HEK293 (cell line): ENCODE measurements around the gene LCMT1.

ENCODE experiments used
- EGR2 ChIP-seq: fragments of 450-650 bp; formaldehyde crosslinking; IDR thresholded peaks from 2 replicates; pipeline ENCODE4 v1.5.1; 2016; ENCODE audit warnings: low read depth, missing biosample characterization, missing genetic modification characterization
- HOXC10 ChIP-seq: sonication (generic); formaldehyde crosslinking; IDR thresholded peaks from 2 replicates; pipeline ENCODE4 v1.8.1; 2023; ENCODE audit warnings: mild to moderate bottlenecking, missing genetic modification reagents
- HOXD13 ChIP-seq: sonication (generic); formaldehyde crosslinking; IDR thresholded peaks from 2 replicates; pipeline ENCODE4 v1.8.0; 2022; ENCODE audit warnings: missing genetic modification reagents, borderline replicate concordance
- INSM2 ChIP-seq: fragments of 450-650 bp; formaldehyde crosslinking; IDR thresholded peaks from 2 replicates; pipeline ENCODE4 v1.5.1; 2016; ENCODE audit warnings: missing biosample characterization, missing genetic modification characterization
- KLF1 ChIP-seq: fragments of 450-650 bp; formaldehyde crosslinking; IDR thresholded peaks from 2 replicates; pipeline ENCODE4 v1.5.1; 2016; ENCODE audit warnings: missing biosample characterization, missing genetic modification characterization
- MZF1 ChIP-seq: fragments of 450-650 bp; formaldehyde crosslinking; IDR thresholded peaks from 2 replicates; pipeline ENCODE4 v1.5.1; 2017; ENCODE audit warnings: missing biosample characterization, missing genetic modification characterization, borderline replicate concordance
- PRDM2 ChIP-seq: fragments of 450-650 bp; formaldehyde crosslinking; IDR thresholded peaks from 2 replicates; pipeline ENCODE4 v1.5.1; 2016; ENCODE audit warnings: missing biosample characterization, missing genetic modification characterization, borderline replicate concordance
- REPIN1 ChIP-seq: fragments of 450-650 bp; formaldehyde crosslinking; IDR thresholded peaks from 2 replicates; pipeline ENCODE4 v1.5.1; 2017; ENCODE audit warnings: missing biosample characterization, missing genetic modification characterization, low read depth
- SALL2 ChIP-seq: fragments of 450-650 bp; formaldehyde crosslinking; IDR thresholded peaks from 2 replicates; pipeline ENCODE4 v1.5.0; 2017; ENCODE audit warnings: missing biosample characterization, mild to moderate bottlenecking, missing genetic modification characterization, borderline replicate concordance
- SETDB1 ChIP-seq: IDR thresholded peaks from one replicate; pipeline ENCODE4 v1.6.1; 2017; ENCODE audit warnings: mild to moderate bottlenecking, low read length, moderate library complexity, mixed read lengths; ENCODE audit not compliant: insufficient read length
- TRIM28 ChIP-seq: IDR thresholded peaks from 2 replicates; pipeline ENCODE4 v1.6.1; 2011; ENCODE audit warnings: low read length, control low read depth, borderline replicate concordance
- YY1 ChIP-seq: fragments of 450-650 bp; formaldehyde crosslinking; IDR thresholded peaks from 2 replicates; pipeline ENCODE4 v1.5.1; 2018; ENCODE audit warnings: missing biosample characterization, missing genetic modification characterization
- ZBTB17 ChIP-seq: fragments of 450-650 bp; formaldehyde crosslinking; IDR thresholded peaks from 2 replicates; pipeline ENCODE4 v1.5.1; 2016; ENCODE audit warnings: missing biosample characterization, missing genetic modification characterization
- ZBTB20 ChIP-seq: fragments of 450-650 bp; formaldehyde crosslinking; IDR thresholded peaks from 2 replicates; pipeline ENCODE4 v1.5.1; 2016; ENCODE audit warnings: missing biosample characterization, missing genetic modification characterization
- ZBTB21 ChIP-seq: fragments of 450-650 bp; formaldehyde crosslinking; IDR thresholded peaks from 2 replicates; pipeline ENCODE4 v1.5.1; 2017; ENCODE audit warnings: missing biosample characterization, missing genetic modification characterization
- ZNF121 ChIP-seq: fragments of 450-650 bp; formaldehyde crosslinking; IDR thresholded peaks from 2 replicates; pipeline ENCODE4 v1.5.1; 2016; ENCODE audit warnings: missing biosample characterization, missing genetic modification characterization
- ZNF155 ChIP-seq: fragments of 450-650 bp; formaldehyde crosslinking; IDR thresholded peaks from 2 replicates; pipeline ENCODE4 v1.5.1; 2016; ENCODE audit warnings: missing biosample characterization, missing genetic modification characterization
- ZNF202 ChIP-seq: fragments of 450-650 bp; formaldehyde crosslinking; IDR thresholded peaks from 2 replicates; pipeline ENCODE4 v1.5.1; 2016; ENCODE audit warnings: missing biosample characterization, missing genetic modification characterization, borderline replicate concordance
- ZNF214 ChIP-seq: fragments of 450-650 bp; formaldehyde crosslinking; IDR thresholded peaks from 2 replicates; pipeline ENCODE4 v1.5.1; 2017; ENCODE audit warnings: missing biosample characterization, mild to moderate bottlenecking, missing genetic modification characterization, borderline replicate concordance
- ZNF530 ChIP-seq: fragments of 450-650 bp; formaldehyde crosslinking; IDR thresholded peaks from 2 replicates; pipeline ENCODE4 v1.5.1; 2016; ENCODE audit warnings: low read depth, missing biosample characterization, missing genetic modification characterization
- ZNF544 ChIP-seq: fragments of 450-650 bp; formaldehyde crosslinking; IDR thresholded peaks from 2 replicates; pipeline ENCODE4 v1.5.0; 2017; ENCODE audit warnings: missing biosample characterization, missing genetic modification characterization
- ZNF555 ChIP-seq: fragments of 450-650 bp; formaldehyde crosslinking; conservative IDR thresholded peaks from 2 replicates; pipeline ENCODE4 v1.5.1; 2017; ENCODE audit warnings: missing biosample characterization, mild to moderate bottlenecking, missing genetic modification characterization, inconsistent platforms
- ZNF561 ChIP-seq: fragments of 450-650 bp; IDR thresholded peaks from 2 replicates; pipeline ENCODE4 v1.5.1; 2018; ENCODE audit warnings: missing biosample characterization, missing genetic modification characterization, borderline replicate concordance
- ZNF596 ChIP-seq: fragments of 450-650 bp; IDR thresholded peaks from 2 replicates; pipeline ENCODE4 v1.5.0; 2018; ENCODE audit warnings: missing biosample characterization, mild to moderate bottlenecking, missing genetic modification characterization, moderate library complexity
- ZNF654 ChIP-seq: fragments of 450-650 bp; formaldehyde crosslinking; IDR thresholded peaks from 2 replicates; pipeline ENCODE4 v1.5.1; 2016; ENCODE audit warnings: low read depth, missing biosample characterization, missing genetic modification characterization
- ZNF670 ChIP-seq: fragments of 450-650 bp; formaldehyde crosslinking; IDR thresholded peaks from 2 replicates; pipeline ENCODE4 v1.5.1; 2016; ENCODE audit warnings: missing biosample characterization, missing genetic modification characterization, low read depth
- TF ChIP-seq, protein P1 (sequence below): fragments of 450-650 bp; formaldehyde crosslinking; IDR thresholded peaks from 2 replicates; pipeline ENCODE4 v1.5.1; 2016; ENCODE audit warnings: missing biosample characterization, missing genetic modification characterization
- TF ChIP-seq, protein P2 (sequence below): fragments of 450-650 bp; formaldehyde crosslinking; IDR thresholded peaks from 2 replicates; pipeline ENCODE4 v1.5.1; 2016; ENCODE audit warnings: missing biosample characterization, missing genetic modification characterization

LCMT1 gene

DNA sequence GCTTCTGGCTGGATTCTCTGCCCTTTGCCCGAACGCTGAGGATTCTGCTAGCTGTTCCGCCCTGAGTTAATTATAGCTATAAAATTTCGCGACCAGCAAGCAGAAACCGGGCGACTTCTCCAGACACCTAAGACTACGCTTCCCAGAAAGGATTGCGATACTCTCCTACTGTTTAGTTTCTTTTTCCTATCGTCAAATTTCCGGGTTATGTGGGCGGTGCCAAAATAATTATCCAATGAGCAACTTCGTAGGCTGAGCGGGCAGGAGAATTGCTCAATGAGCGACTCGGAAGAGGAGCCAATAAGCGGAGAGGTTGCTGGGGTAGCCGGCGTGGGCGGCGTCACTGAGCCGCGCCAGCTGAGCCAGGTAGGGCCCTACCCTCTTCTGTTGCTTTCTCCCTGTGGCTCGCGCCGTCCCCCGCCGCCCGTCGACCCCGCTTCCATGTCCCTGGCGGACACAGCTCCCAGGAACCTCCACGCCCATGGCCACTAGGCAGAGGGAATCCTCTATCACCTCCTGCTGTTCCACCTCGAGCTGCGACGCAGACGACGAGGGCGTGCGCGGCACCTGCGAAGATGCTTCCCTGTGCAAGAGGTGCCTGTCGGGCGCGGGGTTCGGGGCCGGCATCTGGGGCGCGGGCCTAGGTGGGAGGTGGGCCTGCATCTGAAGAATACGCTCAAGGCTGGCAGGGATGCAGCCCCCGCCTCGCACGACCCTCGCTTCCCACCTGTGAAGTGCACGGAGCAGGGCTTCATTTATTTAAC is at the start of gene LCMT1 (continued):
- TF ChIP-seq ZNF596 (tag by site-specific recombination) (no peak), ZNF654 (tag by site-specific recombination) (no peak), ZNF530 (tag by site-specific recombination) (no peak), MZF1 (no peak), ZBTB20 (tag by site-specific recombination) (peak; percentile 50; the same call in 1 of the 2 replicates), PRDM2 (tag by site-specific recombination) (0 out of 2 replicates have a peak, but pooled peaks have one; percentile 60), ZNF670 (tag by site-specific recombination) (no peak), HOXD13 (CRISPR knock-in tag) (no peak), TRIM28 (no peak), HOXC10 (CRISPR knock-in tag) (no peak; the same call in 1 of the 2 replicates), ZNF155 (tag by site-specific recombination) (no peak), ZBTB21 (tag by site-specific recombination) (no peak), ZNF544 (tag by site-specific recombination) (no peak), KLF1 (peak; percentile 34; the same call in 1 of the 2 replicates), ZNF555 (no peak), ZBTB17 (no peak), INSM2 (tag by site-specific recombination) (no peak), SETDB1 (no peak), ZNF561 (peak; percentile 69), ZNF121 (tag by site-specific recombination) (no peak), ZNF202 (no peak), EGR2 (tag by site-specific recombination) (peak; percentile 84), YY1 (tag by site-specific recombination) (peak; percentile 38; the same call in 1 of the 2 replicates), REPIN1 (no peak), ZNF214 (no peak), SALL2 (tag by site-specific recombination) (no peak)
- TF ChIP-seq, protein P1, sequence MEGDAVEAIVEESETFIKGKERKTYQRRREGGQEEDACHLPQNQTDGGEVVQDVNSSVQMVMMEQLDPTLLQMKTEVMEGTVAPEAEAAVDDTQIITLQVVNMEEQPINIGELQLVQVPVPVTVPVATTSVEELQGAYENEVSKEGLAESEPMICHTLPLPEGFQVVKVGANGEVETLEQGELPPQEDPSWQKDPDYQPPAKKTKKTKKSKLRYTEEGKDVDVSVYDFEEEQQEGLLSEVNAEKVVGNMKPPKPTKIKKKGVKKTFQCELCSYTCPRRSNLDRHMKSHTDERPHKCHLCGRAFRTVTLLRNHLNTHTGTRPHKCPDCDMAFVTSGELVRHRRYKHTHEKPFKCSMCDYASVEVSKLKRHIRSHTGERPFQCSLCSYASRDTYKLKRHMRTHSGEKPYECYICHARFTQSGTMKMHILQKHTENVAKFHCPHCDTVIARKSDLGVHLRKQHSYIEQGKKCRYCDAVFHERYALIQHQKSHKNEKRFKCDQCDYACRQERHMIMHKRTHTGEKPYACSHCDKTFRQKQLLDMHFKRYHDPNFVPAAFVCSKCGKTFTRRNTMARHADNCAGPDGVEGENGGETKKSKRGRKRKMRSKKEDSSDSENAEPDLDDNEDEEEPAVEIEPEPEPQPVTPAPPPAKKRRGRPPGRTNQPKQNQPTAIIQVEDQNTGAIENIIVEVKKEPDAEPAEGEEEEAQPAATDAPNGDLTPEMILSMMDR = peak; percentile 52; the same call in 1 of the 2 replicates
- TF ChIP-seq, protein P2, sequence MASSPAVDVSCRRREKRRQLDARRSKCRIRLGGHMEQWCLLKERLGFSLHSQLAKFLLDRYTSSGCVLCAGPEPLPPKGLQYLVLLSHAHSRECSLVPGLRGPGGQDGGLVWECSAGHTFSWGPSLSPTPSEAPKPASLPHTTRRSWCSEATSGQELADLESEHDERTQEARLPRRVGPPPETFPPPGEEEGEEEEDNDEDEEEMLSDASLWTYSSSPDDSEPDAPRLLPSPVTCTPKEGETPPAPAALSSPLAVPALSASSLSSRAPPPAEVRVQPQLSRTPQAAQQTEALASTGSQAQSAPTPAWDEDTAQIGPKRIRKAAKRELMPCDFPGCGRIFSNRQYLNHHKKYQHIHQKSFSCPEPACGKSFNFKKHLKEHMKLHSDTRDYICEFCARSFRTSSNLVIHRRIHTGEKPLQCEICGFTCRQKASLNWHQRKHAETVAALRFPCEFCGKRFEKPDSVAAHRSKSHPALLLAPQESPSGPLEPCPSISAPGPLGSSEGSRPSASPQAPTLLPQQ (tag by site-specific recombination) = peak; percentile 46; the same call in 1 of the 2 replicates
